Parathyroid adenoma (tissue), 2 donors: ENCODE results near the gene PHC1.

Source experiments
- H2AFZ ChIP-seq: fragments of 300-600 bp; sonication (generic); one replicate; pipeline ENCODE4 v1.7.0; 2017; ENCODE audit warnings: antibody characterized with exemption, mild to moderate bottlenecking
- H3K27ac ChIP-seq: fragments of 300-600 bp; sonication (generic); one replicate; pipeline ENCODE4 v1.7.0; 2017
- H3K27me3 ChIP-seq: fragments of 300-600 bp; sonication (generic); one replicate; pipeline ENCODE4 v1.7.0; 2017; ENCODE audit warnings: low read length; ENCODE audit not compliant: control insufficient read depth, insufficient read depth
- H3K36me3 ChIP-seq: fragments of 300-600 bp; sonication (generic); one replicate; pipeline ENCODE4 v1.7.0; 2017; ENCODE audit warnings: low read length; ENCODE audit not compliant: control insufficient read depth, insufficient read depth
- H3K4me1 ChIP-seq: fragments of 300-600 bp; sonication (generic); one replicate; pipeline ENCODE4 v1.7.0; 2017; ENCODE audit warnings: control low read depth
- H3K4me2 ChIP-seq: fragments of 300-600 bp; sonication (generic); one replicate; pipeline ENCODE4 v1.7.0; 2017; ENCODE audit warnings: low read length
- H3K4me3 ChIP-seq: fragments of 300-600 bp; sonication (generic); one replicate; pipeline ENCODE4 v1.7.0; 2017; ENCODE audit warnings: low read depth, low read length
- H3K79me2 ChIP-seq: fragments of 300-600 bp; sonication (generic); one replicate; pipeline ENCODE4 v1.7.0; 2017; ENCODE audit warnings: control low read depth
- H3K9ac ChIP-seq: fragments of 300-600 bp; sonication (generic); one replicate; pipeline ENCODE4 v1.7.0; 2017; ENCODE audit warnings: mild to moderate bottlenecking
- H3K9me3 ChIP-seq: fragments of 300-600 bp; sonication (generic); one replicate; pipeline ENCODE4 v1.7.0; 2017; ENCODE audit warnings: low read length; ENCODE audit not compliant: control insufficient read depth
- TF ChIP-seq, protein P1 (sequence below): fragments of 300-600 bp; sonication (generic); IDR thresholded peaks from one replicate; pipeline ENCODE4 v1.7.0; 2017; ENCODE audit warnings: antibody characterized with exemption, mild to moderate bottlenecking
- donor health status: primary hyperparathyroidism.

PHC1 gene

DNA sequence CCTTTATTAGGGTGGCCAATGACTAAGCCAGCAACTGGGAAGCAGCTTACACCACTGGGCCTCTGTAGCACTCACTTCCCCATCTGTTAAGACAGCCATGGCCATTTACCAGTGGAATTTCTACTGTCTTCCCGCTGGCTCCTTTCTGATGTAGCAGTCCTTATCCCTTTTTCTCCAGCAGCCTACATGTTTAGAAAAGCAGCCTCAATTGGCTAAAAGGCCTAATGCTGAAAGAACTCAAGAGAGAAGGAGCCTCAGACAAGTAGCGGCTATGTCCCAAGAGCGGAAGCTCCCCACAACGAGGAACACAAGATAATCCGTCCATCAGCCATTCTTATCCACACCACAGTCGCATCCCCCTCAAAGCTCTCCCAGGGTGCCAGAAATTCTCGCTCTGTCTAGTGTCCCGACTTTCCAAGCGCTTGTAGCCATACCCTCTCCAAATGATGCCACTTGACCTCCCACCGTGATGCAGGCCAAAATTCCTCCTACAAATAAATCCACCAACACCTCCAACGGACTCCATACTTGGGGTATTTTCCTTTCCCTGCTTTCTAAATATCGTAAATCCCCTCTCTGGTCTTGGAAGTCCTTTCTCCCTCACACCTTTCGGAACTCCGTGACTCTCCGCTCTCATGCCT, 34.5 kb downstream of the PHC1 start:
- Histone ChIP-seq H3K4me3 (peak overlapping the region; percentile 100), H3K27me3 (no peaks in the 10 kb centered on the region), H3K4me1 (no peaks in the 10 kb centered on the region), H3K9me3 (no peaks in the 10 kb centered on the region), H3K9ac (peak overlapping the region; percentile 70), H3K79me2 (peaks cover 6% of the 10 kb centered on the region), H2AFZ (peak overlapping the region; percentile 89), H3K4me2 (peak overlapping the region; percentile 80), H3K27ac (peak overlapping the region; percentile 96), H3K36me3 (no peaks in the 10 kb centered on the region)
- TF ChIP-seq, protein P1, sequence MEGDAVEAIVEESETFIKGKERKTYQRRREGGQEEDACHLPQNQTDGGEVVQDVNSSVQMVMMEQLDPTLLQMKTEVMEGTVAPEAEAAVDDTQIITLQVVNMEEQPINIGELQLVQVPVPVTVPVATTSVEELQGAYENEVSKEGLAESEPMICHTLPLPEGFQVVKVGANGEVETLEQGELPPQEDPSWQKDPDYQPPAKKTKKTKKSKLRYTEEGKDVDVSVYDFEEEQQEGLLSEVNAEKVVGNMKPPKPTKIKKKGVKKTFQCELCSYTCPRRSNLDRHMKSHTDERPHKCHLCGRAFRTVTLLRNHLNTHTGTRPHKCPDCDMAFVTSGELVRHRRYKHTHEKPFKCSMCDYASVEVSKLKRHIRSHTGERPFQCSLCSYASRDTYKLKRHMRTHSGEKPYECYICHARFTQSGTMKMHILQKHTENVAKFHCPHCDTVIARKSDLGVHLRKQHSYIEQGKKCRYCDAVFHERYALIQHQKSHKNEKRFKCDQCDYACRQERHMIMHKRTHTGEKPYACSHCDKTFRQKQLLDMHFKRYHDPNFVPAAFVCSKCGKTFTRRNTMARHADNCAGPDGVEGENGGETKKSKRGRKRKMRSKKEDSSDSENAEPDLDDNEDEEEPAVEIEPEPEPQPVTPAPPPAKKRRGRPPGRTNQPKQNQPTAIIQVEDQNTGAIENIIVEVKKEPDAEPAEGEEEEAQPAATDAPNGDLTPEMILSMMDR = no peak

DNA sequence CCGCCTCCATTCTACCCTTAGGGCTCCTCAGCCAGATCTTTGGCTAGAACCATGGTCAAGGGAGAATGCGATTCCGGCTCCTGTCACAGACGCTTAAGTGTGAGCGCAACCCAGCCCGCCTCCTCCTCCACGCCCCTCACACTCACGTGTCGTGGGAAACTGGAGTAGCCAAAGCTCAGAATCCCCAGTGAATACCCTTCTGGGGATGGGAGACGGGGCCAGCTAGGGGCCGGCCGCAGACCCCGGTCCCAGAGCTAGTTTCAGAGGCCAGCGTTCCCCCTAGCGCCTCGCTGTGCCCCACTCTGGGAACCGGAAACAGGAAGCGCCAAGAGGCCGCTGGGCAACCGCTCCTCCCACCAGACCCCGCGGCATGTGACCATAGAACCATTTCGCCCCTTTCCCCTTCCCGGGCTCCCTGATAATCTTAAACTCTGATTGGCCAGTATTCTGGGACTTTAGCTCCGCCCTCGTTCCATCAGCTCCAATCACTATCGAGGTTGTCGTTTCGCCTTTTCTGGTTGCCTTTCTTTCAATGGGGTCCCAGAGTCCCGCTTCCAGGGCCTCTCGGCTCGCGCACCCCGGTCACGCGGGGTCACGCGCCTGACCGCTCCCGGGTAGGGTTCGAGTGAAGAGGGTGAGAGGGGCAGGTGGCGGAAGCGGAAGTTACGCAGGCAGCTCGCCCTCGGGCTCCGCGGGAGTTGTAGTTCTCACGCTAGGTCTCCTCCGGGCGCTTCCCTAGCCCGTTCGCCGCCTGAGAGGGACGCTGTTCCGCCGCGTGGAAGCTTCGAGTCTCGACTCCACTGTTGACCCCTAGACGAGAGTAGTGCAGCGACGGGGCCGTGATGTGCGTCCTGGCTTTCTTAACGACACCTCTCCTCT, 35.3 kb downstream of the PHC1 start, which contains the start of gene M6PR:
M6PR (minus strand) TSS at position 304 of the 879 bp plus-strand sequence. CDS start 3,241 bp downstream, outside the sequence.
- Histone ChIP-seq H3K9ac (peak within 1 kb of the TSS; percentile 70), H3K4me3 (peak within 1 kb of the TSS; percentile 100), H3K4me2 (peak within 1 kb of the TSS; percentile 80), H3K36me3 (no peaks in the 10 kb centered on the region), H3K4me1 (no peaks in the 10 kb centered on the region), H3K27me3 (no peaks in the 10 kb centered on the region), H3K9me3 (no peaks in the 10 kb centered on the region), H3K27ac (peak within 1 kb of the TSS; percentile 96), H3K79me2 (peaks cover 6% of the 10 kb centered on the region), H2AFZ (peak within 1 kb of the TSS; percentile 89)
- TF ChIP-seq, protein P1 = peak; percentile 38

DNA sequence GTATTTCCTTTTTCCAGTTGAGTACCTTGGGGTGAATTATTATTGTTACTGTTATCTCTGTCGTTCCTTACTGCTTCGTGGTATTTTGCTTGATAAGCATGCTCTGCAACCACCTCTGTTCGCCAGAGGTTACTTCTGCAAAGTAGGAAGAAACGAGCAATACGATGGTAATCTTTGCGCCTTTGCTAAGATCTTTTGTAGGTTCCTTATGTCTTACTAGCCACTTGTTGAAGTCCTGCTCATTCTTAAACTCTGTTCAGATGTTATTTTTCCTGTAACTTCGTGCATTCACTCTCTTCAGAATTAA, 35.9 kb downstream of the PHC1 start:
- Histone ChIP-seq H2AFZ (peak overlapping the region; percentile 89), H3K9me3 (no peaks in the 10 kb centered on the region), H3K4me3 (peak overlapping the region; percentile 100), H3K79me2 (peaks cover 6% of the 10 kb centered on the region), H3K4me2 (peak overlapping the region; percentile 80), H3K36me3 (no peaks in the 10 kb centered on the region), H3K27ac (peak overlapping the region; percentile 96), H3K9ac (no peak overlapping the region), H3K27me3 (no peaks in the 10 kb centered on the region), H3K4me1 (no peaks in the 10 kb centered on the region)
- TF ChIP-seq, protein P1 = no peak

DNA sequence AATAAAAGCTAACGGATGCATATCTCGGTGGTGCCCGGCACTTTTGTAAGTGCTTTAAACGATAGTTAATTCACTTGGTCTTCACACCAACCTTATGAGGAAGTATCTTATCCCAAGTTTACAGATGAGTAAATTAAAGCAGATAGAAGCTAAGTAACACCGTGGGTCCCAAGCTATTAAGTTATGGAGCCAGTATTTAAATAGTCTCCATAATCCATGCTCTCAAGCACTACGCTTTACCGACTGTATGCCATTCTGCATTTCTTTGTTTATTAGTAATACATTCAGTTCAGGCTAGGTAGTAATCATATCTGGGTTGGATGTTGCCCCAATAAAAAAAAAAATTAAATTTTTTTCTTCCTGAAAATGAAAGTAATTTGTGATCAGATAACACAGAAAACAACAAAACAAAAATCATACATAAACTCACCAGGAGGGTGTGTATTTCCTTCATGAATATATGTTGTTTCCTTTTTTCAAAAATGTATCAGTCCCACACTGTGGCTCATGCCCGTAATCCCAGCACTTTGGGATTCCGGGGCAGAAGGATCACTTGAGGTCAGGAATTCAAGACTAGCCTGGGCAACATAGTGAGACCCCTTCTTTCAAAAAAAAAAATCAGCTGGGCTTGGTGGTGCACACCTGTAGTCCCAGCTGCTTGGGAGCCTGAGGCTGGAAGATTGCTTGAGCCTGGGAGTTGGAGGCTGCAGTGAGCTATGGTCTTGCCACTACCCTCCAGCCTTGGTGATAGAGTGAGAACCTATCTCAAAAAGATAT, 36.6 kb downstream of the PHC1 start:
- no peak overlapping the region for H3K27ac ChIP-seq

More for the DNA sequence above, 36.6 kb downstream of the PHC1 start:
- TF ChIP-seq, protein P1 = no peak
- peak overlapping the region; percentile 80 for H3K4me2 ChIP-seq
- H3K36me3 ChIP-seq = no peaks in the 10 kb centered on the region
- no peaks in the 10 kb centered on the region for H3K9me3 ChIP-seq
- H3K4me3 ChIP-seq = peak overlapping the region; percentile 100
- H2AFZ ChIP-seq = peak overlapping the region; percentile 89
- H3K4me1 ChIP-seq = no peaks in the 10 kb centered on the region
- H3K79me2 ChIP-seq = peaks cover 6% of the 10 kb centered on the region
- H3K9ac ChIP-seq = no peak overlapping the region
- no peaks in the 10 kb centered on the region for H3K27me3 ChIP-seq
